ENCODE measurements around the gene SALL4. TPM values are rescaled to one million over a fixed set of nuclear protein-coding genes. Genes with fewer than 3 reads are reported as not detected.

The SALL4 gene
- 10 to 100 TPM in 1 of 4 donors, under 1 TPM in 1, not detected in 2; 0.06 to 12.3 TPM for polyA plus RNA-seq
- long read RNA-seq, donor 1, partial matches to known transcripts = 0 of 1 reads
- long read RNA-seq, donor 1, other reads (novel, unspliced or antisense) = 0 of 1 reads
- long read RNA-seq, donor 2 = 0 reads
- long read RNA-seq, donor 3 = 0 reads
- long read RNA-seq, donor 4 = 0 reads
- long read RNA-seq, donor 5, partial matches to known transcripts = 0 of 1 reads
- long read RNA-seq, donor 5, other reads (novel, unspliced or antisense) = 0 of 1 reads
- long read RNA-seq, donor 6 = 0 reads
- long read RNA-seq, donor 7 = 0 reads
- long read RNA-seq, donor 8 = 0 reads
- long read RNA-seq, donor 9 = 0 reads
- long read RNA-seq, donor 10 = 0 reads

GRCh38 chr20:51802170-51802751 lies at the start of gene SALL4:
SALL4 (minus strand) TSS chr20:51802521; CDS start chr20:51802408, 113 bp downstream.
- peak within 1 kb of the TSS in 2 of 3 donors; percentile 36 to 86 for H3K4me3 ChIP-seq (ENCODE audit: low read depth in 1 of 3, low read length in 3 of 3)
- peak; percentile 14 to 73 for DNase-seq
- H3K27ac ChIP-seq (ENCODE audit: low read depth in 1 of 3, low read length in 2 of 3) = peak within 1 kb of the TSS in 1 of 3 donors; percentile 31
- H3K9me3 ChIP-seq (ENCODE audit: control insufficient read depth in 2 of 2, insufficient read depth in 1 of 2, low read depth in 1 of 2, low read length in 1 of 2) = no peaks in the 10 kb centered on the region
- H3K27me3 ChIP-seq (ENCODE audit: control insufficient read depth in 3 of 3, insufficient read depth in 3 of 3, low read length in 3 of 3) = peaks cover 0 to 6% (median 3%) of the 10 kb centered on the region in 3 donors
- FAIRE-seq = no peak
- H3K36me3 ChIP-seq (ENCODE audit: control insufficient read depth in 3 of 3, insufficient read depth in 2 of 3, low read depth in 1 of 3, low read length in 3 of 3) = no peaks in the 10 kb centered on the region
- H3K4me1 ChIP-seq (ENCODE audit: control insufficient read depth in 3 of 3, insufficient read depth in 2 of 3, low read depth in 1 of 3, low read length in 2 of 3) = peaks cover 0 to 3% (median 2%) of the 10 kb centered on the region in 3 donors
- WGBS, 3 donors = 9 to 23% (median 21%) methylated on average over 27 to 44 of the region's 44 CpGs

GRCh38 chr20:51848346-51848745 lies 46.0 kb upstream of the SALL4 start:
- no peak for FAIRE-seq
- H3K27ac ChIP-seq (ENCODE audit: low read depth in 1 of 3, low read length in 2 of 3) = no peak overlapping the region
- no peaks in the 10 kb centered on the region for H3K9me3 ChIP-seq (ENCODE audit: control insufficient read depth in 2 of 2, insufficient read depth in 1 of 2, low read depth in 1 of 2, low read length in 1 of 2)
- 70 to 78% (median 75%) methylated on average over 2 of the region's 2 CpGs for WGBS, 3 donors
- no peaks in the 10 kb centered on the region for H3K36me3 ChIP-seq (ENCODE audit: control insufficient read depth in 3 of 3, insufficient read depth in 2 of 3, low read depth in 1 of 3, low read length in 3 of 3)
- peaks cover 0 to 2% (median 0%) of the 10 kb centered on the region in 3 donors for H3K27me3 ChIP-seq (ENCODE audit: control insufficient read depth in 3 of 3, insufficient read depth in 3 of 3, low read length in 3 of 3)
- H3K4me1 ChIP-seq (ENCODE audit: control insufficient read depth in 3 of 3, insufficient read depth in 2 of 3, low read depth in 1 of 3, low read length in 2 of 3) = no peaks in the 10 kb centered on the region
- DNase-seq = no peak
- H3K4me3 ChIP-seq (ENCODE audit: low read depth in 1 of 3, low read length in 3 of 3) = no peak overlapping the region

GRCh38 chr20:51840865-51841264 lies 38.5 kb upstream of the SALL4 start:
- H3K4me3 ChIP-seq (ENCODE audit: low read depth in 1 of 3, low read length in 3 of 3) = no peak overlapping the region
- no peak for FAIRE-seq
- H3K27me3 ChIP-seq (ENCODE audit: control insufficient read depth in 3 of 3, insufficient read depth in 3 of 3, low read length in 3 of 3) = peaks cover 0 to 3% (median 2%) of the 10 kb centered on the region in 3 donors
- H3K36me3 ChIP-seq (ENCODE audit: control insufficient read depth in 3 of 3, insufficient read depth in 2 of 3, low read depth in 1 of 3, low read length in 3 of 3) = no peaks in the 10 kb centered on the region
- no peaks in the 10 kb centered on the region for H3K9me3 ChIP-seq (ENCODE audit: control insufficient read depth in 2 of 2, insufficient read depth in 1 of 2, low read depth in 1 of 2, low read length in 1 of 2)
- DNase-seq = no peak
- WGBS, 3 donors = 54 to 81% (median 54%) methylated on average over 5 of the region's 5 CpGs
- H3K4me1 ChIP-seq (ENCODE audit: control insufficient read depth in 3 of 3, insufficient read depth in 2 of 3, low read depth in 1 of 3, low read length in 2 of 3) = no peaks in the 10 kb centered on the region
- no peak overlapping the region for H3K27ac ChIP-seq (ENCODE audit: low read depth in 1 of 3, low read length in 2 of 3)

GRCh38 chr20:51837876-51838420 lies 35.6 kb upstream of the SALL4 start:
- FAIRE-seq (no peak), DNase-seq (no peak)
- 60 to 72% (median 61%) methylated on average over 9 to 10 of the region's 10 CpGs for WGBS, 3 donors
- Histone ChIP-seq H3K4me3 (ENCODE audit: low read depth in 1 of 3, low read length in 3 of 3) (no peak overlapping the region), H3K27ac (ENCODE audit: low read depth in 1 of 3, low read length in 2 of 3) (no peak overlapping the region), H3K9me3 (ENCODE audit: control insufficient read depth in 2 of 2, insufficient read depth in 1 of 2, low read depth in 1 of 2, low read length in 1 of 2) (no peaks in the 10 kb centered on the region), H3K4me1 (ENCODE audit: control insufficient read depth in 3 of 3, insufficient read depth in 2 of 3, low read depth in 1 of 3, low read length in 2 of 3) (no peaks in the 10 kb centered on the region), H3K27me3 (ENCODE audit: control insufficient read depth in 3 of 3, insufficient read depth in 3 of 3, low read length in 3 of 3) (peaks cover 0 to 3% (median 0%) of the 10 kb centered on the region in 3 donors), H3K36me3 (ENCODE audit: control insufficient read depth in 3 of 3, insufficient read depth in 2 of 3, low read depth in 1 of 3, low read length in 3 of 3) (no peaks in the 10 kb centered on the region)

- Histone ChIP-seq H3K27ac (ENCODE audit: low read depth in 1 of 3, low read length in 2 of 3) (no peak overlapping the region), H3K27me3 (ENCODE audit: control insufficient read depth in 3 of 3, insufficient read depth in 3 of 3, low read length in 3 of 3) (peaks cover 0 to 3% (median 0%) of the 10 kb centered on the region in 3 donors), H3K4me1 (ENCODE audit: control insufficient read depth in 3 of 3, insufficient read depth in 2 of 3, low read depth in 1 of 3, low read length in 2 of 3) (no peaks in the 10 kb centered on the region), H3K36me3 (ENCODE audit: control insufficient read depth in 3 of 3, insufficient read depth in 2 of 3, low read depth in 1 of 3, low read length in 3 of 3) (no peaks in the 10 kb centered on the region), H3K4me3 (ENCODE audit: low read depth in 1 of 3, low read length in 3 of 3) (no peak overlapping the region), H3K9me3 (ENCODE audit: control insufficient read depth in 2 of 2, insufficient read depth in 1 of 2, low read depth in 1 of 2, low read length in 1 of 2) (no peaks in the 10 kb centered on the region)
- DNase-seq (no peak), FAIRE-seq (no peak)
- WGBS, 3 donors = 73 to 82% (median 76%) methylated on average over 6 of the region's 6 CpGs
These were observed 35.1 kb upstream of the SALL4 start for GRCh38 chr20:51837436-51837835.

- 82 to 86% (median 84%) methylated on average over 6 of the region's 6 CpGs for WGBS, 3 donors
- FAIRE-seq = no peak
These were observed 31.0 kb upstream of the SALL4 start for GRCh38 chr20:51833326-51833725.

GRCh38 chr20:51832276-51832675 lies 30.0 kb upstream of the SALL4 start:
- no peak overlapping the region for H3K4me3 ChIP-seq (ENCODE audit: low read depth in 1 of 3, low read length in 3 of 3)
- H3K9me3 ChIP-seq (ENCODE audit: control insufficient read depth in 2 of 2, insufficient read depth in 1 of 2, low read depth in 1 of 2, low read length in 1 of 2) = no peaks in the 10 kb centered on the region
- FAIRE-seq (no peak), DNase-seq (no peak)
- H3K4me1 ChIP-seq (ENCODE audit: control insufficient read depth in 3 of 3, insufficient read depth in 2 of 3, low read depth in 1 of 3, low read length in 2 of 3) = no peaks in the 10 kb centered on the region
- 84 to 91% (median 89%) methylated on average over 3 of the region's 3 CpGs for WGBS, 3 donors
- no peaks in the 10 kb centered on the region for H3K36me3 ChIP-seq (ENCODE audit: control insufficient read depth in 3 of 3, insufficient read depth in 2 of 3, low read depth in 1 of 3, low read length in 3 of 3)
- H3K27me3 ChIP-seq (ENCODE audit: control insufficient read depth in 3 of 3, insufficient read depth in 3 of 3, low read length in 3 of 3) = peaks cover 0 to 3% (median 0%) of the 10 kb centered on the region in 3 donors
- no peak overlapping the region for H3K27ac ChIP-seq (ENCODE audit: low read depth in 1 of 3, low read length in 2 of 3)

More at GRCh38 chr20:51833326-51833725, 31.0 kb upstream of the SALL4 start:
- Histone ChIP-seq H3K4me1 (ENCODE audit: control insufficient read depth in 3 of 3, insufficient read depth in 2 of 3, low read depth in 1 of 3, low read length in 2 of 3) (no peaks in the 10 kb centered on the region), H3K27me3 (ENCODE audit: control insufficient read depth in 3 of 3, insufficient read depth in 3 of 3, low read length in 3 of 3) (peaks cover 0 to 3% (median 0%) of the 10 kb centered on the region in 3 donors), H3K36me3 (ENCODE audit: control insufficient read depth in 3 of 3, insufficient read depth in 2 of 3, low read depth in 1 of 3, low read length in 3 of 3) (no peaks in the 10 kb centered on the region), H3K27ac (ENCODE audit: low read depth in 1 of 3, low read length in 2 of 3) (no peak overlapping the region), H3K4me3 (ENCODE audit: low read depth in 1 of 3, low read length in 3 of 3) (no peak overlapping the region), H3K9me3 (ENCODE audit: control insufficient read depth in 2 of 2, insufficient read depth in 1 of 2, low read depth in 1 of 2, low read length in 1 of 2) (no peaks in the 10 kb centered on the region)
- DNase-seq = no peak

- Histone ChIP-seq H3K27me3 (ENCODE audit: control insufficient read depth in 3 of 3, insufficient read depth in 3 of 3, low read length in 3 of 3) (peaks cover 0 to 2% (median 0%) of the 10 kb centered on the region in 3 donors), H3K9me3 (ENCODE audit: control insufficient read depth in 2 of 2, insufficient read depth in 1 of 2, low read depth in 1 of 2, low read length in 1 of 2) (no peaks in the 10 kb centered on the region), H3K36me3 (ENCODE audit: control insufficient read depth in 3 of 3, insufficient read depth in 2 of 3, low read depth in 1 of 3, low read length in 3 of 3) (no peaks in the 10 kb centered on the region), H3K4me1 (ENCODE audit: control insufficient read depth in 3 of 3, insufficient read depth in 2 of 3, low read depth in 1 of 3, low read length in 2 of 3) (no peaks in the 10 kb centered on the region), H3K27ac (ENCODE audit: low read depth in 1 of 3, low read length in 2 of 3) (no peak overlapping the region), H3K4me3 (ENCODE audit: low read depth in 1 of 3, low read length in 3 of 3) (no peak overlapping the region)
- no peak for DNase-seq
- FAIRE-seq = no peak
- WGBS, 3 donors = 56 to 70% (median 58%) methylated on average over 6 of the region's 6 CpGs
These were observed 29.5 kb upstream of the SALL4 start for GRCh38 chr20:51831866-51832265.

Data from small intestine (tissue), 16 donors.